Osteoblast (primary cell): ENCODE measurements around the gene MAGEA1. TPM values are rescaled to one million over a fixed set of nuclear protein-coding genes. Genes with fewer than 3 reads are reported as not detected.

Experiments
- DNase-seq: peaks from one replicate; pipeline ENCODE4 v3.0.0; 2011; ENCODE audit warnings: low spot score, mixed read lengths; ENCODE audit not compliant: insufficient read length; ENCODE audit errors: missing footprints
- H2AFZ ChIP-seq: 2 replicates; pipeline ENCODE4 v1.6.0; 2011; ENCODE audit warnings: mild to moderate bottlenecking, low read length
- H3K27ac ChIP-seq: 2 replicates; pipeline ENCODE4 v1.5.1; 2011; ENCODE audit warnings: mild to moderate bottlenecking, low read depth, low read length, moderate library complexity
- H3K27me3 ChIP-seq: 2 replicates; pipeline ENCODE4 v1.6.0; 2012; ENCODE audit warnings: mild to moderate bottlenecking, control low read depth, inconsistent platforms, low read length, moderate library complexity; ENCODE audit not compliant: insufficient read depth
- H3K36me3 ChIP-seq: 2 replicates; pipeline ENCODE4 v1.5.1; 2011; ENCODE audit warnings: mild to moderate bottlenecking, low read length, control low read depth, moderate library complexity; ENCODE audit not compliant: insufficient read depth
- H3K4me1 ChIP-seq: 2 replicates; pipeline ENCODE4 v1.5.1; 2011; ENCODE audit warnings: mild to moderate bottlenecking, low read length, control low read depth, moderate library complexity; ENCODE audit not compliant: insufficient read depth
- H3K4me2 ChIP-seq: 2 replicates; pipeline ENCODE4 v1.6.0; 2011; ENCODE audit warnings: mild to moderate bottlenecking, low read length; ENCODE audit not compliant: insufficient read depth
- H3K4me3 ChIP-seq: fragments of 200-600 bp; sonication (generic); 3 replicates; pipeline ENCODE4 v1.5.1; 2012; ENCODE audit warnings: mild to moderate bottlenecking, low read length, inconsistent platforms; ENCODE audit not compliant: insufficient read depth
- H3K79me2 ChIP-seq: 2 replicates; pipeline ENCODE4 v1.6.0; 2012; ENCODE audit warnings: mild to moderate bottlenecking, low read length, control low read depth, inconsistent platforms; ENCODE audit not compliant: insufficient read depth
- H3K9me3 ChIP-seq: 2 replicates; pipeline ENCODE4 v1.5.1; 2011; ENCODE audit warnings: low read depth, low read length, control low read depth
- H4K20me1 ChIP-seq: 2 replicates; pipeline ENCODE4 v1.6.0; 2012; ENCODE audit warnings: mild to moderate bottlenecking, low read length, control low read depth; ENCODE audit not compliant: insufficient read depth
- CTCF ChIP-seq: IDR thresholded peaks from 2 replicates; pipeline ENCODE4 v1.5.1; 2011; ENCODE audit warnings: mild to moderate bottlenecking, low read depth, low read length, moderate library complexity; ENCODE audit errors: extremely low read depth
- total RNA-seq: library from RNA; depleted of rRNA; stranded (reverse); fragments of >200 nt; gene quantifications from 2 replicates; pipeline ENCODE4 v1.2.3, GENCODE V29; 2012

Gene MAGEA1
- total RNA-seq, 1 donor = not detected

- H4K20me1 ChIP-seq = no peaks in the 10 kb centered on the region
- no peak overlapping the region for H3K27ac ChIP-seq
- no peak for TF ChIP-seq CTCF
- no peak for DNase-seq
- H2AFZ ChIP-seq = no peak overlapping the region
- H3K4me1 ChIP-seq = no peaks in the 10 kb centered on the region
- H3K79me2 ChIP-seq = no peaks in the 10 kb centered on the region
- no peaks in the 10 kb centered on the region for H3K36me3 ChIP-seq
- no peaks in the 10 kb centered on the region for H3K9me3 ChIP-seq
- no peak overlapping the region for H3K4me3 ChIP-seq
- H3K27me3 ChIP-seq = peaks cover 7% of the 10 kb centered on the region
- no peak overlapping the region for H3K4me2 ChIP-seq
Observed at GRCh38 chrX:153181822-153182221, 2.7 kb downstream of the MAGEA1 start.

GRCh38 chrX:153184787-153185186 lies 5.7 kb downstream of the MAGEA1 start:
- H3K79me2 ChIP-seq = no peaks in the 10 kb centered on the region
- TF ChIP-seq CTCF = no peak

GRCh38 chrX:153190381-153190780 lies 11.3 kb downstream of the MAGEA1 start:
- Histone ChIP-seq H3K4me1 (no peaks in the 10 kb centered on the region), H4K20me1 (no peaks in the 10 kb centered on the region), H3K79me2 (no peaks in the 10 kb centered on the region), H3K27me3 (peaks cover 6% of the 10 kb centered on the region), H3K4me3 (no peak overlapping the region), H3K27ac (no peak overlapping the region), H3K4me2 (no peak overlapping the region), H2AFZ (no peak overlapping the region), H3K9me3 (no peaks in the 10 kb centered on the region), H3K36me3 (no peaks in the 10 kb centered on the region)
- TF ChIP-seq CTCF = no peak
- no peak for DNase-seq

More at GRCh38 chrX:153184787-153185186, 5.7 kb downstream of the MAGEA1 start:
- Histone ChIP-seq H3K27ac (no peak overlapping the region), H3K9me3 (no peaks in the 10 kb centered on the region), H3K36me3 (no peaks in the 10 kb centered on the region), H2AFZ (no peak overlapping the region), H3K4me1 (no peaks in the 10 kb centered on the region), H3K4me3 (no peak overlapping the region), H3K27me3 (peaks cover 7% of the 10 kb centered on the region), H3K4me2 (no peak overlapping the region), H4K20me1 (no peaks in the 10 kb centered on the region)
- DNase-seq = no peak

GRCh38 chrX:153200462-153200861 lies 21.4 kb downstream of the MAGEA1 start:
- Histone ChIP-seq H3K4me3 (no peak overlapping the region), H3K79me2 (no peaks in the 10 kb centered on the region), H3K27ac (no peak overlapping the region), H3K27me3 (no peaks in the 10 kb centered on the region), H3K36me3 (no peaks in the 10 kb centered on the region), H2AFZ (no peak overlapping the region), H3K9me3 (peaks cover 5% of the 10 kb centered on the region), H4K20me1 (no peaks in the 10 kb centered on the region), H3K4me2 (no peak overlapping the region), H3K4me1 (no peaks in the 10 kb centered on the region)
- TF ChIP-seq CTCF = no peak
- DNase-seq = no peak
